ENCODE data around the gene TMEM60.

Gene TMEM60

DNA sequence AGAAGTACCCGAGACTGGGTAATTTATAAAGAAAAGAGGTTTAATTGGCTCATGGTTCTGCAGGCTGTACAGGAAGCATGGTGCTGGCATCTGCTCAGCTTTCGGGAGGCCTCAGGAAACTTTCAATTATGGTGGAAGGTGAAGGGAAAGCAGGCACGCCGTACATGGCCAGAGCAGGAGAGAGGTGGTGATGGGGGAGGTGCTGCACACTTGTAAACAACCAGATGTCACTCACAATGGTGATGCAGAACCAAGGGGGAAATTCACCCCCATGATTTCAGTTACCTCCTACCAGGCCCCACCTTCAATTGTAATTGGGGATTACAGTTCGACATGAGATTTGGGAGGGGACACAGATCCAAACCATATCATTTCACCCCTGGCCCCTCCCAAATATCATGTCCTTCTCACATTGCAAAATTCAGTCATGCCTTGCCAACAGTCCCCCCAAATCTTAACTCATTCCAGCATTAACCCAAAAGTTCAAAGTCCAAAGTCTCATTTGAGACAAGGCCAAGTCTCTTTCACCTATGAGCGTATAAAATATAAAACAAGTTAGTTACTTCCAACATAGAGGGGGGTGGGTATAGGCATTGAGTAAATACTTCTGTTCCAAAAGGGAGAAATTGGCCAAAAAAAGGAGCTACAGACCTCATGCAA is 51.9 kb downstream of the TMEM60 start:
- TF ChIP-seq, protein P1, sequence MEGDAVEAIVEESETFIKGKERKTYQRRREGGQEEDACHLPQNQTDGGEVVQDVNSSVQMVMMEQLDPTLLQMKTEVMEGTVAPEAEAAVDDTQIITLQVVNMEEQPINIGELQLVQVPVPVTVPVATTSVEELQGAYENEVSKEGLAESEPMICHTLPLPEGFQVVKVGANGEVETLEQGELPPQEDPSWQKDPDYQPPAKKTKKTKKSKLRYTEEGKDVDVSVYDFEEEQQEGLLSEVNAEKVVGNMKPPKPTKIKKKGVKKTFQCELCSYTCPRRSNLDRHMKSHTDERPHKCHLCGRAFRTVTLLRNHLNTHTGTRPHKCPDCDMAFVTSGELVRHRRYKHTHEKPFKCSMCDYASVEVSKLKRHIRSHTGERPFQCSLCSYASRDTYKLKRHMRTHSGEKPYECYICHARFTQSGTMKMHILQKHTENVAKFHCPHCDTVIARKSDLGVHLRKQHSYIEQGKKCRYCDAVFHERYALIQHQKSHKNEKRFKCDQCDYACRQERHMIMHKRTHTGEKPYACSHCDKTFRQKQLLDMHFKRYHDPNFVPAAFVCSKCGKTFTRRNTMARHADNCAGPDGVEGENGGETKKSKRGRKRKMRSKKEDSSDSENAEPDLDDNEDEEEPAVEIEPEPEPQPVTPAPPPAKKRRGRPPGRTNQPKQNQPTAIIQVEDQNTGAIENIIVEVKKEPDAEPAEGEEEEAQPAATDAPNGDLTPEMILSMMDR (IDR thresholded peaks at IDR 0.05; ENCODE audit: extremely low read depth, missing control alignments): no peak
- no peak for DNase-seq (ENCODE audit: low spot score)

DNA sequence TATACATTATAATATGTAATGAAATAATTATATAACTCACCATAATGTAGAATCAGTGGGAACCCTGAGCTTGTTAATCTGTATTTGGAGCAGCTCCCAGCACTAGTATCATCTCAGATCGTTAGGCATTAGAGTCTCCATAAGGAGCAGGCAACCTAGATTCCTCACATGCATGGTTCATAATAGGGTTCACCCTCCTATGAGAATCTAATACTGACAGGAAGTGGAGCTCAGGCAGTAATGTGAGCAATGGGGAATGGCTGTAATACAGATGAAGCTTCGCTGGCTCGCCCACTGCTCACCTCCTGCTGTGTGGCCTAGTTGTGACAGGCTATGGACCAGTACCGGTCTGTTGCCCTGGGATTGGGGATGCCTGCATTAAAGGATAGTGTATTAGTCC is 52.5 kb downstream of the TMEM60 start:
- DNase-seq (ENCODE audit: low spot score): no peak
- TF ChIP-seq, protein P1 (IDR thresholded peaks at IDR 0.05; ENCODE audit: extremely low read depth, missing control alignments): no peak

All from GM20000 (cell line).